ENCODE data around the gene DENND1A. TPM values are rescaled to one million over a fixed set of nuclear protein-coding genes. Genes with fewer than 3 reads are reported as not detected.

Gene DENND1A
- total and polyA plus RNA-seq, 12 donors, result 7.3 to 36.7 (median 19.6) TPM

GRCh38 chr9:123571240-123571639 lies 358.7 kb downstream of the DENND1A start:
- no peaks in the 10 kb centered on the region for H3K4me1 ChIP-seq (replicated peaks in 1 of 2)
- no peaks in the 10 kb centered on the region for H3K27me3 ChIP-seq
- WGBS, 4 donors, result 85 to 96% (median 89%) methylated on average over 2 of the region's 2 CpGs
- H3K27ac ChIP-seq, result no peak overlapping the region
- no peak for DNase-seq
- TF ChIP-seq CTCF (IDR thresholded peaks at IDR 0.05), result no peak
- TF ChIP-seq POLR2A (IDR thresholded peaks at IDR 0.05), result no peak
- H3K9me3 ChIP-seq (replicated peaks in 1 of 3), result no peaks in the 10 kb centered on the region
- H3K4me3 ChIP-seq, result no peak overlapping the region
- H3K36me3 ChIP-seq (replicated peaks in 1 of 2), result no peaks in the 10 kb centered on the region
- intact Hi-C loops (cut with DNase I), result no loop called here

GRCh38 chr9:123568691-123569688 lies 360.9 kb downstream of the DENND1A start:
- DNase-seq, result peak in 1 of 7 donors; percentile 7
- Histone ChIP-seq H3K27me3 (no peaks in the 10 kb centered on the region), H3K4me3 (no peak overlapping the region), H3K9me3 (replicated peaks in 1 of 3) (no peaks in the 10 kb centered on the region), H3K27ac (no peak overlapping the region), H3K4me1 (replicated peaks in 1 of 2) (no peaks in the 10 kb centered on the region), H3K36me3 (replicated peaks in 1 of 2) (no peaks in the 10 kb centered on the region)
- 61 to 76% (median 67%) methylated on average over 17 of the region's 17 CpGs for WGBS, 4 donors
- TF ChIP-seq POLR2A (IDR thresholded peaks at IDR 0.05), result no peak
- no peak for TF ChIP-seq CTCF (IDR thresholded peaks at IDR 0.05)
- intact Hi-C loops (cut with DNase I), result no loop called here

DNA sequence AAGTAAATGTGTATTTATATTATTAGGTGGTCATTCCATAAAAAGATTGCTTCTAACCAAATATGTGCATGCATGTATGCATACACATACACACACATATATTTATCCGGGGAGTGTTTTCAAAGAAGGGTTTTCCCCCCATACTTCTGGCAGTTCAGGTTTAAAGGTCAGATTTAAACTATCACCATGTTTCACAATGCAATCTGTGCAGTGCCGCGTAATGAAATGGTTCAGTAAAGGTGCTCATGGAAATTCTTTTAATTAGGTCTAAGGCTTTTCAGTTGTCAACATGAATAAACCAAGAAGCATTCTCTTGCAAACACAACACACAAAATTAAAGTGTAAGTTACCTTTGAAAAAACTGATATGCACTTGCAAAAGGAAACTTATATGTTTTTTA lies 362.9 kb downstream of the DENND1A start:
- 93 to 96% (median 94%) methylated on average over 3 of the region's 3 CpGs for WGBS, 4 donors
- no peaks in the 10 kb centered on the region for H3K36me3 ChIP-seq (replicated peaks in 1 of 2)
- H3K4me1 ChIP-seq (replicated peaks in 1 of 2), result no peaks in the 10 kb centered on the region
- no peak overlapping the region for H3K4me3 ChIP-seq
- intact Hi-C loops (cut with DNase I), result no loop called here
- no peak for TF ChIP-seq CTCF (IDR thresholded peaks at IDR 0.05)
- no peak for TF ChIP-seq POLR2A (IDR thresholded peaks at IDR 0.05)
- no peak for DNase-seq
- H3K27me3 ChIP-seq, result no peaks in the 10 kb centered on the region
- H3K9me3 ChIP-seq (replicated peaks in 1 of 3), result no peaks in the 10 kb centered on the region
- no peak overlapping the region for H3K27ac ChIP-seq

DNA sequence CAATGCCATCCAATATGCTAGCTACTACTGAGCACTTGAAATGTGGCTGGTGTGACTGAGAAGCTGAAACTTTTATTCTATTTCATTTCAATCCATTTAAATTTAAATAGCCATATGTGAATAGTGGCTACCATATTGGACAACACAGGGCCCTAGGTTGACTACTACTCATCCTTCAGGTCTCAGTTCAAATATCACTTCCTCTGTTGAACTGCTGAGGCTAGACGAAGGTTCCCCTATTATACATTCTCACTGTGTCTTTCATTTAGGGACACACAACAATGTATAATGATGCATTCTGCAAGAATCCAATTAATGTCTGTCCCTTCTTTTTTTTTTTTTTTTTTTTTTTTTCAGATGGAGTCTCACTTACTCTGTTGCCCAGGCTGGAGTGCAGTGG lies 365.3 kb downstream of the DENND1A start:
- Histone ChIP-seq H3K4me1 (replicated peaks in 1 of 2) (no peaks in the 10 kb centered on the region), H3K4me3 (no peak overlapping the region), H3K9me3 (replicated peaks in 1 of 3) (no peaks in the 10 kb centered on the region), H3K27me3 (no peaks in the 10 kb centered on the region), H3K36me3 (replicated peaks in 1 of 2) (no peaks in the 10 kb centered on the region), H3K27ac (no peak overlapping the region)
- WGBS, 4 donors, result 78 to 91% (median 86%) methylated on average over 1 of the region's 1 CpG
- DNase-seq, result no peak
- TF ChIP-seq POLR2A (IDR thresholded peaks at IDR 0.05), result no peak
- no peak for TF ChIP-seq CTCF (IDR thresholded peaks at IDR 0.05)
- intact Hi-C loops (cut with DNase I), result no loop called here

Data from adrenal gland (tissue), 12 donors.